ENCODE results near the gene VEZT. TPM values are rescaled to one million over a fixed set of nuclear protein-coding genes. Genes with fewer than 3 reads are reported as not detected.

VEZT gene
- total RNA-seq, 4 donors from 2014 or later = 101 to 186 (median 160) TPM

DNA sequence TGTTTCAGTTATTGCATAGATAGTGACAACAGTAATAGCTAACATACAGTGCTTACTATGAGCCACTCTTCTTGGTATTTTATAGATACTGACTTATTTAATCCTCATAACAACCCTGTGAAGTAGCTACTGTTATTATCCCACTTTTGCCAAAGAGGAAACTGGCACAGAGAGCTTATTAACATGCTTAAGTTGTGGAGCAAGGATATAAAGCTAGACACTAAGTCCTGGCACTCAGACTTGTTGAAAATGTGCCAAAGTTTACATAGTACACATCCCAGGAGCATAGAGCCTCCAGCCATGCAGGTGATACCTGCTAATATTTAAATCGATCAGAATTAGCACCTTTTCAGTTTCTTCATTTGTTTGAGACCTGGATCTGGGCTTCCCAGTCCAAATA lies 41.8 kb downstream of the VEZT start:
- H3K4me1 ChIP-seq = peaks cover 46 to 49% of the 10 kb centered on the region in 2 donors
- TF ChIP-seq, protein P1, sequence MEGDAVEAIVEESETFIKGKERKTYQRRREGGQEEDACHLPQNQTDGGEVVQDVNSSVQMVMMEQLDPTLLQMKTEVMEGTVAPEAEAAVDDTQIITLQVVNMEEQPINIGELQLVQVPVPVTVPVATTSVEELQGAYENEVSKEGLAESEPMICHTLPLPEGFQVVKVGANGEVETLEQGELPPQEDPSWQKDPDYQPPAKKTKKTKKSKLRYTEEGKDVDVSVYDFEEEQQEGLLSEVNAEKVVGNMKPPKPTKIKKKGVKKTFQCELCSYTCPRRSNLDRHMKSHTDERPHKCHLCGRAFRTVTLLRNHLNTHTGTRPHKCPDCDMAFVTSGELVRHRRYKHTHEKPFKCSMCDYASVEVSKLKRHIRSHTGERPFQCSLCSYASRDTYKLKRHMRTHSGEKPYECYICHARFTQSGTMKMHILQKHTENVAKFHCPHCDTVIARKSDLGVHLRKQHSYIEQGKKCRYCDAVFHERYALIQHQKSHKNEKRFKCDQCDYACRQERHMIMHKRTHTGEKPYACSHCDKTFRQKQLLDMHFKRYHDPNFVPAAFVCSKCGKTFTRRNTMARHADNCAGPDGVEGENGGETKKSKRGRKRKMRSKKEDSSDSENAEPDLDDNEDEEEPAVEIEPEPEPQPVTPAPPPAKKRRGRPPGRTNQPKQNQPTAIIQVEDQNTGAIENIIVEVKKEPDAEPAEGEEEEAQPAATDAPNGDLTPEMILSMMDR (IDR thresholded peaks at IDR 0.05) = no peak
- TF ChIP-seq POLR2A (IDR thresholded peaks at IDR 0.05) = no peak
- DNase-seq = no peak
- peaks cover 13 to 18% of the 10 kb centered on the region in 2 donors for H3K36me3 ChIP-seq
- intact Hi-C loops (cut with DNase I) = no loop called here
- no peak overlapping the region for H3K4me3 ChIP-seq (replicated peaks in 1 of 3)
- peak overlapping the region; percentile 35 to 94 (median 75) for H3K27ac ChIP-seq
- H3K27me3 ChIP-seq = no peaks in the 10 kb centered on the region
- 23 to 27% methylated on average over 1 of the region's 1 CpG for WGBS, 2 donors
- H3K9me3 ChIP-seq = no peaks in the 10 kb centered on the region

DNA sequence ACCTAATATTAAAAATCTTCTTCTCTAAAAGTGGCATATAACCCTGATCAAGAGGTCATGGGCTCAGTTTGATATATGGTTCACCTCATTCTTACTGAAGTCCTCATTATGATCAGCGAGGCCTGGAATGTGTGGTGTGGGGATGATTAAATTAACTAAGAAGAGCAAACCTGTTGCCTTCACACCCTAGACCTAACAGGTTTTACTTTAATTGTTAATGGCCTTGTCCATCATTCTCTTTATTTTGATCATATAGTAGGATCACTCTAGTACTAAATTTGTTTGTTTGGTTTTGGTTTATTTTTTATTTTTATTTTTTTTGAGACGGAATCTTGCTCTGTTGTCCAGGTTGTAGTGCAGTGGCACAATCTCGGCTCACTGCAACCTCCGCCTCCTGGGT lies 43.5 kb downstream of the VEZT start:
- intact Hi-C loops (cut with DNase I) = no loop called here
- no peak for DNase-seq
- WGBS, 2 donors = 95 to 96% methylated on average over 4 of the region's 4 CpGs
- Histone ChIP-seq H3K4me1 (peaks cover 47 to 50% of the 10 kb centered on the region in 2 donors), H3K27me3 (no peaks in the 10 kb centered on the region), H3K36me3 (peaks cover 5 to 6% of the 10 kb centered on the region in 2 donors), H3K27ac (no peak overlapping the region), H3K4me3 (replicated peaks in 1 of 3) (no peak overlapping the region), H3K9me3 (no peaks in the 10 kb centered on the region)
- TF ChIP-seq, protein P1 (IDR thresholded peaks at IDR 0.05) = no peak
- TF ChIP-seq POLR2A (IDR thresholded peaks at IDR 0.05) = no peak

DNA sequence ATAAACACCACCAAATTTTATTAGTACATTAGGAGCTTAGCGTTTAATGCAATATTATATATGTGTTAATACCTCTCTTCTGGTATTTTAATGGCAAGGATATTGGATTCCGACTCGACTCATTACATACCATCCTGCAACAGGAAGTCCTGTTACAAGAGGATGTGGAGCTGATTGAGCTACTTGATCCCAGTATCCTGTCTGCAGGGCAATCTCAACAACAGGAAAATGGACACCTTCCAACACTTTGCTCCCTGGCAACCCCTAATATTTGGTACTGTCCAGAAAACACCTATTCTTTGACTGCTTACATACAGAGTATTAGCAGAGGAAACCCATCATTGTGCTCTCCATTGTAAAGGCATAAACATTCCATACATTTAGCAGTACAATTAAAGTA lies 45.2 kb downstream of the VEZT start:
- Histone ChIP-seq H3K27ac (peak overlapping the region; percentile 8 to 64 (median 9)), H3K4me3 (replicated peaks in 1 of 3) (no peak overlapping the region), H3K27me3 (no peaks in the 10 kb centered on the region), H3K36me3 (peaks cover 5 to 12% of the 10 kb centered on the region in 2 donors), H3K9me3 (no peaks in the 10 kb centered on the region), H3K4me1 (peaks cover 38 to 41% of the 10 kb centered on the region in 2 donors)
- intact Hi-C loops (cut with DNase I) = no loop called here
- WGBS, 2 donors = 76 to 81% methylated on average over 3 of the region's 3 CpGs
- no peak for DNase-seq
- TF ChIP-seq, protein P1 (IDR thresholded peaks at IDR 0.05) = no peak
- no peak for TF ChIP-seq POLR2A (IDR thresholded peaks at IDR 0.05)

DNA sequence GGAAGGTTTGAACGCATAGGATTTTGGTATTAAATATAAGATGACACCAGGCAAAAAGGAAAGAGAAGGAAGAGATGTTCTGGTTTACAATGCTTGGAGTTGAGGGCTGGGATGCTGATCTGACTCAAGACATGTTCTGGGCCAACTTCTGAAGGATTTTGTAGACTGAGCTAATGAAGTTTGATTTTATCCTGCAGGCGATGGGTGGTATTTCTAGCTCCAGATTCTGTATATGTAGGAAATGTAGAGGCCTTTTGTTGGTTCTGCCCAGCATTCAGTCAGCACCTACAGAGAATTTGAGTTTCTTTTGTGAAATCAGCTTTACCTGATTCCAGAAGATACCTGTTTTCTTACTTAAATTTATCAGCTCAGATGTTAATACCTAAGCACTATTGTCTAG lies 48.2 kb downstream of the VEZT start:
- Histone ChIP-seq H3K27me3 (no peaks in the 10 kb centered on the region), H3K4me3 (replicated peaks in 1 of 3) (no peak overlapping the region), H3K36me3 (peaks cover 5 to 14% of the 10 kb centered on the region in 2 donors), H3K9me3 (no peaks in the 10 kb centered on the region), H3K27ac (peak overlapping the region in 1 of 3 donors; percentile 2), H3K4me1 (peaks cover 13 to 17% of the 10 kb centered on the region in 2 donors)
- DNase-seq = no peak
- intact Hi-C loops (cut with DNase I) = no loop called here
- TF ChIP-seq, protein P1 (IDR thresholded peaks at IDR 0.05) = no peak
- no peak for TF ChIP-seq POLR2A (IDR thresholded peaks at IDR 0.05)
- 92 to 95% methylated on average over 2 of the region's 2 CpGs for WGBS, 2 donors

DNA sequence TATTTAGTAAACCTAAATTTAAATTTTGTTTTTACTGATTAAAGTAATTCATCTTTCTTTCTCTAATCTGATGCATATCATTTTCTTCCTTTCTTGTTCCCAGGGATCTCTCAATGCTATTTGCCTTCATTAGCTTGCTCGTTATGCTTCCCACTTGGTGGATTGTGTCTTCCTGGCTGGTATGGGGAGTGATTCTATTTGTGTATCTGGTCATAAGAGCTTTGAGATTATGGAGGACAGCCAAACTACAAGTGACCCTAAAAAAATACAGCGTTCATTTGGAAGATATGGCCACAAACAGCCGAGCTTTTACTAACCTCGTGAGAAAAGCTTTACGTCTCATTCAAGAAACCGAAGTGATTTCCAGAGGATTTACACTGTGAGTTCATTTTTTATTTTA lies 48.6 kb downstream of the VEZT start:
- Histone ChIP-seq H3K4me3 (replicated peaks in 1 of 3) (no peak overlapping the region), H3K36me3 (peaks cover 6 to 19% of the 10 kb centered on the region in 2 donors), H3K4me1 (peaks cover 13 to 17% of the 10 kb centered on the region in 2 donors), H3K27ac (peak overlapping the region in 1 of 3 donors; percentile 2), H3K27me3 (no peaks in the 10 kb centered on the region), H3K9me3 (no peaks in the 10 kb centered on the region)
- 62 to 66% methylated on average over 6 of the region's 6 CpGs for WGBS, 2 donors
- DNase-seq = no peak
- intact Hi-C loops (cut with DNase I) = no loop called here
- TF ChIP-seq, protein P1 (IDR thresholded peaks at IDR 0.05) = no peak
- TF ChIP-seq POLR2A (IDR thresholded peaks at IDR 0.05) = no peak

Measured in thyroid gland (tissue), 4 donors.